HepG2 (cell line): ENCODE measurements around the gene DNTTIP2. TPM values are rescaled to one million over a fixed set of nuclear protein-coding genes. Genes with fewer than 3 reads are reported as not detected.

Experiments used
- ATF7 ChIP-seq, 2 experiments: fragments of 450-650 bp in 1 of 2; sonication (generic) in 1 of 2; formaldehyde crosslinking in 1 of 2; IDR thresholded peaks; 2 replicates each; pipeline versions ENCODE4 v1.4.0 to v1.6.1; 2016 to 2020; ENCODE audit warnings: antibody characterized with exemption in 1 of 2, mild to moderate bottlenecking in 1 of 2, missing genetic modification reagents in 1 of 2
- EP300 ChIP-seq, 3 experiments: sonication (generic) in 1 of 3; formaldehyde crosslinking in 1 of 3; IDR thresholded peaks; 2 replicates each; pipeline versions ENCODE4 v1.5.1 to v1.6.1; 2011 to 2020; ENCODE audit warnings: low read depth in 2 of 3, low read length in 2 of 3, borderline replicate concordance in 1 of 3, improper control_type of control experiment in 1 of 3, mild to moderate bottlenecking in 1 of 3, missing genetic modification reagents in 1 of 3, moderate library complexity in 1 of 3
- KLF12 ChIP-seq: sonication (generic); formaldehyde crosslinking; IDR thresholded peaks from 2 replicates; pipeline ENCODE4 v1.4.0; 2020; ENCODE audit warnings: missing genetic modification reagents, borderline replicate concordance
- LCORL ChIP-seq, 2 experiments: fragments of 450-650 bp in 1 of 2; sonication (generic) in 1 of 2; formaldehyde crosslinking in 1 of 2; IDR thresholded peaks; 2 replicates each; pipeline versions ENCODE4 v1.5.0 to v1.6.1; 2017 to 2020; ENCODE audit warnings: antibody characterized with exemption in 1 of 2, missing genetic modification reagents in 1 of 2
- TAF15 ChIP-seq: fragments of 200-400 bp; formaldehyde crosslinking; IDR thresholded peaks from one replicate; pipeline ENCODE4 v1.6.1; 2018; ENCODE audit warnings: mild to moderate bottlenecking, low read depth, low read length; ENCODE audit not compliant: poor library complexity, severe bottlenecking
- ZNF282 ChIP-seq: fragments of 450-650 bp; IDR thresholded peaks from 2 replicates; pipeline ENCODE4 v1.6.1; 2018; ENCODE audit not compliant: partially characterized antibody
- ZNF335 ChIP-seq: sonication (generic); formaldehyde crosslinking; IDR thresholded peaks from 2 replicates; pipeline ENCODE4 v1.4.0; 2020; ENCODE audit warnings: missing genetic modification reagents
- ZNF33A ChIP-seq: sonication (generic); formaldehyde crosslinking; IDR thresholded peaks from 2 replicates; pipeline ENCODE4 v1.5.1; 2020; ENCODE audit warnings: missing genetic modification reagents, mild to moderate bottlenecking, moderate library complexity, borderline replicate concordance
- ZNF773 ChIP-seq: sonication (generic); formaldehyde crosslinking; IDR thresholded peaks from 2 replicates; pipeline ENCODE4 v1.4.0; 2020; ENCODE audit warnings: missing genetic modification reagents, borderline replicate concordance
- ZSCAN22 ChIP-seq: sonication (generic); formaldehyde crosslinking; IDR thresholded peaks from 2 replicates; pipeline ENCODE4 v1.4.0; 2020; ENCODE audit warnings: mild to moderate bottlenecking, missing genetic modification reagents
- polyA plus RNA-seq, 8 experiments: library from polyadenylated mRNA; depleted of rRNA in 3 of 8; stranded (reverse) in 7 of 8; unstranded in 1 of 8; fragments of >200 nt; fragmentation: Illumina TruSeq in 4 of 8; extraction: Trizol in 4 of 8; gene quantifications; 2 replicates each; pipeline versions ENCODE4 v1.2.1 to v1.2.3, GENCODE V29; 2011 to 2016; ENCODE audit warnings: low read depth in 4 of 8, missing spikeins in 1 of 8, mixed read lengths in 1 of 8; ENCODE audit not compliant: insufficient read depth in 1 of 8
- total RNA-seq, 5 experiments: library from RNA; depleted of rRNA; stranded (reverse); fragments of >200 nt; fragmentation: Illumina TruSeq; extraction: Trizol; gene quantifications; 2 replicates each; pipeline ENCODE4 v1.2.3, GENCODE V29; 2016; ENCODE audit warnings: low read depth in 1 of 5
- TF ChIP-seq, protein P1 (sequence below): sonication (generic); formaldehyde crosslinking; IDR thresholded peaks from 2 replicates; pipeline ENCODE4 v1.5.1; 2020; ENCODE audit warnings: mild to moderate bottlenecking, missing genetic modification reagents, borderline replicate concordance
- TF ChIP-seq, protein P2 (sequence below): sonication (generic); formaldehyde crosslinking; IDR thresholded peaks from 2 replicates; pipeline ENCODE4 v1.4.0; 2020; ENCODE audit warnings: missing genetic modification reagents
- TF ChIP-seq, protein P3 (sequence below): IDR thresholded peaks from 2 replicates; pipeline ENCODE4 v1.6.1; 2016; ENCODE audit warnings: mild to moderate bottlenecking, missing biosample characterization, missing genetic modification reagents
- TF ChIP-seq, protein P4 (sequence below): sonication (generic); formaldehyde crosslinking; IDR thresholded peaks from 2 replicates; pipeline ENCODE4 v1.4.0; 2020; ENCODE audit warnings: missing genetic modification reagents, borderline replicate concordance
- TF ChIP-seq, protein P5 (sequence below): sonication (generic); formaldehyde crosslinking; conservative IDR thresholded peaks from 2 replicates; pipeline ENCODE4 v1.5.0; 2020; ENCODE audit warnings: missing genetic modification reagents

Gene DNTTIP2
- total and polyA plus RNA-seq, 2 of the 13 experiments (the other 11 are each of a cell fraction or from before 2014, with no cell fraction given), result 11.4 to 63.3 TPM

DNA sequence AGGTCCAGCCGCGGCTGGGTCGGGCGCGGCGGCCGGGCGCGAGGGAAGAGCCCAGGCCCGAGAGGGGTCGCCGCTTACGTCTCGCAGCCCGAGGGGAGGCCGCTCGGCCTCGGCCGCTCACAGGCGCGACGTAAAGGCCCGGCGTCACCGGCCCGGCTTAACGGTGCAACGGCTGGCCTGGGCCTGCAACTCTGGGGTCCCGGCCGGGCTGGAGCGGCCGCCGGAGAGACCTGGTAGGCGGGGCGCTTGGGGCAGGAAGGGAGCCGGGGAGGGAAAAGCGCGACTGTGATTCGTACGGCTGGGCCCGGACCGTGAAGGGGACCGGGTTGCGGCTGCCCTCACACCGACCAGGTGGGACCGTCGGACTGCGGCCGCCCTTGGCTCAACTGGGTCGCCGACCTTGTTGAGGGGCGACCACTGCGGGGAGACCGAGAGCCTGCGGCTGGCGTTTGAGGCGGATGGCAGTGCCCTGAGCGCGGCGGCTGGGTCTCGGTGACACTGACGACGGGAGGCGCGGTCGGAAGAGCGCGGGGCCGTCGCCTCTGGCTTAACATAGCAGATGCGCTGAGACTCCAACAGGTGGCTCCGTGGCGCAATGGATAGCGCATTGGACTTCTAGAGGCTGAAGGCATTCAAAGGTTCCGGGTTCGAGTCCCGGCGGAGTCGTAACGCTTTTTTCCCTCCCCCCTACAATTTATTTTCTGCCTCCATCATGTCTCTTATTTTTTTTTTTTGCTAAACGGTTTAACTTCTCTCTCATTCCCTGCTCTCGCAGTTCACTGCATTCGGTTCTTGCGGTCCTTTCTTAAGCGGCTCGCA lies 31.8 kb downstream of the DNTTIP2 start (continued):
- TF ChIP-seq, protein P1, sequence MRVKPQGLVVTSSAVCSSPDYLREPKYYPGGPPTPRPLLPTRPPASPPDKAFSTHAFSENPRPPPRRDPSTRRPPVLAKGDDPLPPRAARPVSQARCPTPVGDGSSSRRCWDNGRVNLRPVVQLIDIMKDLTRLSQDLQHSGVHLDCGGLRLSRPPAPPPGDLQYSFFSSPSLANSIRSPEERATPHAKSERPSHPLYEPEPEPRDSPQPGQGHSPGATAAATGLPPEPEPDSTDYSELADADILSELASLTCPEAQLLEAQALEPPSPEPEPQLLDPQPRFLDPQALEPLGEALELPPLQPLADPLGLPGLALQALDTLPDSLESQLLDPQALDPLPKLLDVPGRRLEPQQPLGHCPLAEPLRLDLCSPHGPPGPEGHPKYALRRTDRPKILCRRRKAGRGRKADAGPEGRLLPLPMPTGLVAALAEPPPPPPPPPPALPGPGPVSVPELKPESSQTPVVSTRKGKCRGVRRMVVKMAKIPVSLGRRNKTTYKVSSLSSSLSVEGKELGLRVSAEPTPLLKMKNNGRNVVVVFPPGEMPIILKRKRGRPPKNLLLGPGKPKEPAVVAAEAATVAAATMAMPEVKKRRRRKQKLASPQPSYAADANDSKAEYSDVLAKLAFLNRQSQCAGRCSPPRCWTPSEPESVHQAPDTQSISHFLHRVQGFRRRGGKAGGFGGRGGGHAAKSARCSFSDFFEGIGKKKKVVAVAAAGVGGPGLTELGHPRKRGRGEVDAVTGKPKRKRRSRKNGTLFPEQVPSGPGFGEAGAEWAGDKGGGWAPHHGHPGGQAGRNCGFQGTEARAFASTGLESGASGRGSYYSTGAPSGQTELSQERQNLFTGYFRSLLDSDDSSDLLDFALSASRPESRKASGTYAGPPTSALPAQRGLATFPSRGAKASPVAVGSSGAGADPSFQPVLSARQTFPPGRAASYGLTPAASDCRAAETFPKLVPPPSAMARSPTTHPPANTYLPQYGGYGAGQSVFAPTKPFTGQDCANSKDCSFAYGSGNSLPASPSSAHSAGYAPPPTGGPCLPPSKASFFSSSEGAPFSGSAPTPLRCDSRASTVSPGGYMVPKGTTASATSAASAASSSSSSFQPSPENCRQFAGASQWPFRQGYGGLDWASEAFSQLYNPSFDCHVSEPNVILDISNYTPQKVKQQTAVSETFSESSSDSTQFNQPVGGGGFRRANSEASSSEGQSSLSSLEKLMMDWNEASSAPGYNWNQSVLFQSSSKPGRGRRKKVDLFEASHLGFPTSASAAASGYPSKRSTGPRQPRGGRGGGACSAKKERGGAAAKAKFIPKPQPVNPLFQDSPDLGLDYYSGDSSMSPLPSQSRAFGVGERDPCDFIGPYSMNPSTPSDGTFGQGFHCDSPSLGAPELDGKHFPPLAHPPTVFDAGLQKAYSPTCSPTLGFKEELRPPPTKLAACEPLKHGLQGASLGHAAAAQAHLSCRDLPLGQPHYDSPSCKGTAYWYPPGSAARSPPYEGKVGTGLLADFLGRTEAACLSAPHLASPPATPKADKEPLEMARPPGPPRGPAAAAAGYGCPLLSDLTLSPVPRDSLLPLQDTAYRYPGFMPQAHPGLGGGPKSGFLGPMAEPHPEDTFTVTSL (CRISPR knock-in tag), result no peak
- TF ChIP-seq ZNF335 (CRISPR knock-in tag), result 0 out of 2 replicates have a peak, but pooled peaks have one; percentile 15
- peak; percentile 13; the same call in 1 of the 2 replicates for TF ChIP-seq ZNF33A
- no peak for TF ChIP-seq EP300 (IDR thresholded peaks at IDR 0.05; ENCODE audit: low read depth in 2 of 2, low read length in 2 of 2)
- 0 out of 2 replicates have a peak, but pooled peaks have one; percentile 22 for TF ChIP-seq EP300 (CRISPR knock-in tag; IDR thresholded peaks at IDR 0.05; ENCODE audit: borderline replicate concordance)
- TF ChIP-seq, protein P2, sequence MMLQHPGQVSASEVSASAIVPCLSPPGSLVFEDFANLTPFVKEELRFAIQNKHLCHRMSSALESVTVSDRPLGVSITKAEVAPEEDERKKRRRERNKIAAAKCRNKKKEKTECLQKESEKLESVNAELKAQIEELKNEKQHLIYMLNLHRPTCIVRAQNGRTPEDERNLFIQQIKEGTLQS (CRISPR knock-in tag), result no peak
- no peak for TF ChIP-seq TAF15
- TF ChIP-seq ZSCAN22 (CRISPR knock-in tag), result no peak
- TF ChIP-seq, protein P3, sequence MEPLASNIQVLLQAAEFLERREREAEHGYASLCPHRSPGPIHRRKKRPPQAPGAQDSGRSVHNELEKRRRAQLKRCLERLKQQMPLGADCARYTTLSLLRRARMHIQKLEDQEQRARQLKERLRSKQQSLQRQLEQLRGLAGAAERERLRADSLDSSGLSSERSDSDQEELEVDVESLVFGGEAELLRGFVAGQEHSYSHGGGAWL (CRISPR knock-in tag), result peak; percentile 82; the same call in 1 of the 2 replicates
- TF ChIP-seq LCORL (IDR thresholded peaks at IDR 0.05), result no peak
- no peak for TF ChIP-seq LCORL (CRISPR knock-in tag; IDR thresholded peaks at IDR 0.05)
- TF ChIP-seq ATF7 (IDR thresholded peaks at IDR 0.05), result no peak
- TF ChIP-seq ATF7 (CRISPR knock-in tag; IDR thresholded peaks at IDR 0.05), result no peak
- no peak for TF ChIP-seq ZNF282
- TF ChIP-seq ZNF773 (CRISPR knock-in tag), result peak; percentile 33; the same call in 1 of the 2 replicates
- TF ChIP-seq, protein P4, sequence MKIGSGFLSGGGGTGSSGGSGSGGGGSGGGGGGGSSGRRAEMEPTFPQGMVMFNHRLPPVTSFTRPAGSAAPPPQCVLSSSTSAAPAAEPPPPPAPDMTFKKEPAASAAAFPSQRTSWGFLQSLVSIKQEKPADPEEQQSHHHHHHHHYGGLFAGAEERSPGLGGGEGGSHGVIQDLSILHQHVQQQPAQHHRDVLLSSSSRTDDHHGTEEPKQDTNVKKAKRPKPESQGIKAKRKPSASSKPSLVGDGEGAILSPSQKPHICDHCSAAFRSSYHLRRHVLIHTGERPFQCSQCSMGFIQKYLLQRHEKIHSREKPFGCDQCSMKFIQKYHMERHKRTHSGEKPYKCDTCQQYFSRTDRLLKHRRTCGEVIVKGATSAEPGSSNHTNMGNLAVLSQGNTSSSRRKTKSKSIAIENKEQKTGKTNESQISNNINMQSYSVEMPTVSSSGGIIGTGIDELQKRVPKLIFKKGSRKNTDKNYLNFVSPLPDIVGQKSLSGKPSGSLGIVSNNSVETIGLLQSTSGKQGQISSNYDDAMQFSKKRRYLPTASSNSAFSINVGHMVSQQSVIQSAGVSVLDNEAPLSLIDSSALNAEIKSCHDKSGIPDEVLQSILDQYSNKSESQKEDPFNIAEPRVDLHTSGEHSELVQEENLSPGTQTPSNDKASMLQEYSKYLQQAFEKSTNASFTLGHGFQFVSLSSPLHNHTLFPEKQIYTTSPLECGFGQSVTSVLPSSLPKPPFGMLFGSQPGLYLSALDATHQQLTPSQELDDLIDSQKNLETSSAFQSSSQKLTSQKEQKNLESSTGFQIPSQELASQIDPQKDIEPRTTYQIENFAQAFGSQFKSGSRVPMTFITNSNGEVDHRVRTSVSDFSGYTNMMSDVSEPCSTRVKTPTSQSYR (CRISPR knock-in tag), result peak; percentile 23; the same call in 1 of the 2 replicates
- 0 out of 2 replicates have a peak, but pooled peaks have one; percentile 14 for TF ChIP-seq KLF12
- TF ChIP-seq, protein P5, sequence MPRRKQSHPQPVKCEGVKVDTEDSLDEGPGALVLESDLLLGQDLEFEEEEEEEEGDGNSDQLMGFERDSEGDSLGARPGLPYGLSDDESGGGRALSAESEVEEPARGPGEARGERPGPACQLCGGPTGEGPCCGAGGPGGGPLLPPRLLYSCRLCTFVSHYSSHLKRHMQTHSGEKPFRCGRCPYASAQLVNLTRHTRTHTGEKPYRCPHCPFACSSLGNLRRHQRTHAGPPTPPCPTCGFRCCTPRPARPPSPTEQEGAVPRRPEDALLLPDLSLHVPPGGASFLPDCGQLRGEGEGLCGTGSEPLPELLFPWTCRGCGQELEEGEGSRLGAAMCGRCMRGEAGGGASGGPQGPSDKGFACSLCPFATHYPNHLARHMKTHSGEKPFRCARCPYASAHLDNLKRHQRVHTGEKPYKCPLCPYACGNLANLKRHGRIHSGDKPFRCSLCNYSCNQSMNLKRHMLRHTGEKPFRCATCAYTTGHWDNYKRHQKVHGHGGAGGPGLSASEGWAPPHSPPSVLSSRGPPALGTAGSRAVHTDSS (CRISPR knock-in tag), result no peak
